ENCODE data around the gene IFRD2.
A peak's percentile ranks its signal among the peaks of the same experiment; 100 is the strongest.
"Not testable (repeated sequence)": the region's sequence is repeated elsewhere in the genome, so short reads cannot be mapped to it uniquely, and the experiment has no call there.

Gene IFRD2

DNA sequence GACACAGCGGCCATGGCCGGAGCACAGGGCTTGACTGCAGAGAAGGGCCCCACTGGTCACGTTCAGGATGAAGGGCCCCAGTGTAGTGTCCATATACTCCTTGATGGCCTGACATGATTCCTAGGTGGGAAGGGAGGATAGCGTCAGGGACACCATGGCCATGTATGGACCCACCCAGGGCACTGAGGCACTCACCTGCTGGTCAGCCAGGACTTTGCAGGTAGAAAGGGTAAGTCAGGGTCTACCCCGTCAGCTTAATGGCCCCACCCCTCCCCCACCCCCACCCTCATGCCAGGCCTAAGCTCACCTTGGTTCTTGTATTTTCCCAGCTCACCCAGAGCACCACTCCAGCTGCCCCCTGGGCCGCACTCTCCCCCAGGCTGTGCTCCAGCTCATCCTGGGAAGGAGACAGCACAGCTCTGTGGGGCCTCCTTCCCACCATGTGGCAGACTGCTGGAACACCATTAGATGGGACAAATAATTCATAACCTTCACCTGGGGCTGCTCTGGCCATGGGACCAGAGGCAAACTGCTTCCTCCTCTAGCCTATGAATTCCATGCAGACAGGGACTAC, 8.5 kb upstream of the IFRD2 start:
- DNase-seq: no peak

DNA sequence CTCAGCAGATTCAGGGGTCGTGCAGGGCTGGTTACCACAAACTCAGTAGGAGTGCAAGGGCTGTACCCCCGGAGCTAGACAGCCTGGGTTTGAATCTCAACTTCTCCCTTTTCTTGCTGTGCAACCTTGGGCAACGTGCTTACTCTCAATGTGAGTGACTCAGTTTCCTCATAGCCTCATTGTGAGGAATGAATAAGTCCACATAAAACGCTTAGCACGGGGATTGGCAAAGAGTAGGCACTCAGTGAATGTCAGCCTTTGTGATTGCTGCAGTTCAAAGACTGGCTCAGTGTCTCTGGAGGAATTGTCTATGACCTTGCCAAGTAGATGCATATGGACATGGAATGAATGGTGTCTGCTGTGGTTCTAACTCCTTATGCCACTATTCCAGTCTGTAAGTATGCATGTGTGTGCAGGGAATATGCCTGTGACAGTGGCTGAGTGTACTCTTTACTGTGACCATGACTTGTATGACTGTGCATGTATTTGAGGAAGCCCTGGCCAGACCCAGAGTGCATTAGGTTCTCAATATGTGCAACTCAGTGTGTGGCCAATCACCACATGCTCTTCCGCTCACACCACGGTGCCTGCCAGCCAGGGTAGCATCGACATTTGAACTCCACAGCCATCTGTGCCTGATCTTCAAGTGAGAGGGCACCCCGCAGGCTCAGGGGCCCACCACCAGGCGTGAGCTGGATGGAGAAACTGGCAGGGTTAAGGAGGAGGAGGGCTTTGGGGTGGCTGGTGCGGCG, 7.9 kb upstream of the IFRD2 start:
- DNase-seq: peak; percentile 61

DNA sequence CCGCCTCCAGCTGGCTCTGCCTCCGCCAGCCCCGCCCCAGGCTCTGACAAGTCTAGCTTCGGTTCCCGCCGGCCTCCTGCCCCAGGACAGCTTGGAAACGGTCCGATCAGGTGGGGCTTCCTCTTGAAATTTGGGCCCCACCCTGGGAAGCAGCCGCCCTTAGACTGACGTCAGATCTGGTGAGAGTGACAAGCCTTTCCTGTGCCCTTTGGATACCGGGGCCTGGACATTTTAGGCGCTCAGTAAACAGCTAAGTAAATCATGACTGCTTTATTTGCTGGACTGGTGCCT, 7.4 kb upstream of the IFRD2 start:
- DNase-seq: no peak

DNA sequence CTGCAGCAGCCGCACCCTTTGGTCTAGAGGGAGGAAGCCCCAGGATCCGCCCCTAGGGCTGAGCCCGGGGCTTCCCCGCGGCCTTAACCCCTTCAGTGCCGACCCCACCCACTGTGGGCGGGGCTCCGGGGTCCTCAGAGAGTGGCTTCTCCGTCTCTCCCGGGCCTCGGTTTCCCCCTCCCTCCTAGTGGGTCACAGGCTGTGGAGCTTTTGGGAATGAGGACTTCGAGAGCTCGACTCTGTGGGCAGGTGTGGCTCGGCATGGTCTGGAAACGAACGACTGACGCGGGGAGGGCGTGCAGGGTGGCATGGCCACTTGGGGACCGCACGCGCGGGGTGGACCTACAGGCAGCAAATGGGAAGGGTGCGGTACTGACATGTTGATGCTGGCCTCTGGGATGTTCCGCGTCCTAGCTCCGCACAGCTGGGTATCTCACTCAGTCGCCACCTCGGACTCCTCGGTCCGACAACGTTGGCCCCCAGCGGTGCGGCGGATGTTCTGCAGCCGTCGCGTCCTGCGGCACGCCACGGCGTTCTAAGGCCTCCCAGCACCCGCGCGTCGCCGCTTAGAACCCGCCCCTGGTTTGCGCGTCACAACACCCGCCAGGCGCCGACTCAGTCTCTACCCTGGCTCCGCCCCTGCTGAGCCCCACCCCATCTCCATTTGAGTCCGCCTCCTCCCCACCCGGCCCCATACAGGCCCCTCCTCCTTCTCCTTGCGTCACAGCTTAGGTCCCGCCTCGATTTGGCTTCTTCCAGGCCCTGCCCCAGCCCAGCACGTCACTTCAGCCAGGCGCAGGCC, 6.8 kb upstream of the IFRD2 start, which contains the start of the genes HYAL3 and NAA80:
Gene HYAL3 (minus strand): TSS at position 570 of the 802 bp plus-strand sequence. CDS start 3,803 bp downstream, outside the sequence.
Gene NAA80 (minus strand): TSS at position 570 of the 802 bp plus-strand sequence. CDS start 1,942 bp downstream, outside the sequence.
- DNase-seq: peak; percentile 99

DNA sequence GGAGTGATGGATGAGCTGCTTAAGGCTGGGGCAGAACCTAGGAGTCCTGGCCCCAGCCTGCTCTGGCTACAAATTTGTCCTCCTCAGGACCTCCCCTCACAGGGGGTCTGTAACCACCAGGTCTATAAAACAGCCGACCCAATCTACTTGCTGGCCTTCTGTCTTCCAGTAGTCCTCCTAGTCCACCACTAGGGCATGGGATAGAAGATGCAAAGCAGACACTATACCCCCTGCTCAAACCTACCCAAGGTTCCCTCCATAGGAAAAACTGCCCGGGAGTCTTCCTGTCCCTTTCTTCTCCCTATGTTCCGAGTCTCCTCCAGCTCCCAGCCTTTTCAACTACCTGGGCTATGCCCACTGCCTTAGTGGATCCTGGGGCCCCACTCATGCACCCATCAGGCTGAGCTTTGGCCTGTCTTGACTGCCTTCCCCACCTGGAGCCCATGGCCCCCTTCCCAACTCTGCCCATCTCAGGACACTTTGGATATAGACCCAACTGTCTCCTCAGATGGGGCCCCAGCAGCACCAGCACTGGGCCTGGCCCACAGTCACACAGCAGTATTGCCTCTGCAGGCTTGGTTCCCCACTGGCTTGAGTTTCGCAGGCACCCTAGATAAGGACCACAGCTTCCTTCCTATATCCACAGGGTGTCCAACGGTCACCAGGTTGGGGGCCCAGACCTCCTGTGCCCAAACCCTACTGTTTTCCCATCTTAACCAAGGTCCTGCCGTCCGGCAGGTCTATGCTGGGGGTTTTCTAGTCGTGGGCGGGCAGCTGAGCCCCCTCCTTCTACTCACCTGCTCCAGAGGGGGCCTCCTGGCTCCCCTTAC, 5.9 kb upstream of the IFRD2 start:
- DNase-seq: peak; percentile 66

DNA sequence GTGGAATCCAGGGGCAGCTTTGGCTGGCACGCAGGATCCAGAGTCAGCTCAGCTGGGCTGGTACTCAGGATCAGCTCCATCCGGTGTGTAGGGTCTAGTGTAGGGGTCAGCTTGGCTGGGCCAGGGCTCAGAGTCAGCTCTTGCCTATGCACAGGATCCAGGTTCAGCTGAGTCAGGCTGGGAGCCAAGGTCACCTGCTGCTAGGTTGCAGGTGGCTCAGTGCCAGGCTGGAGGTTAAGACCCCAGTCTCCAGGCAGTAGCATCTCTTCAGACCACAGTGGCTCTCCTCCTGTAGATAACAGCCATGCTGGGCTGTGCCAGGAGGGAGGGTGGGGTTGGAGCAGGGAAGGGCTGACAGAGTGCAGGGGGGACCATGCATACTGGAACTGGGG, 5.2 kb upstream of the IFRD2 start:
- DNase-seq: peak; percentile 61

DNA sequence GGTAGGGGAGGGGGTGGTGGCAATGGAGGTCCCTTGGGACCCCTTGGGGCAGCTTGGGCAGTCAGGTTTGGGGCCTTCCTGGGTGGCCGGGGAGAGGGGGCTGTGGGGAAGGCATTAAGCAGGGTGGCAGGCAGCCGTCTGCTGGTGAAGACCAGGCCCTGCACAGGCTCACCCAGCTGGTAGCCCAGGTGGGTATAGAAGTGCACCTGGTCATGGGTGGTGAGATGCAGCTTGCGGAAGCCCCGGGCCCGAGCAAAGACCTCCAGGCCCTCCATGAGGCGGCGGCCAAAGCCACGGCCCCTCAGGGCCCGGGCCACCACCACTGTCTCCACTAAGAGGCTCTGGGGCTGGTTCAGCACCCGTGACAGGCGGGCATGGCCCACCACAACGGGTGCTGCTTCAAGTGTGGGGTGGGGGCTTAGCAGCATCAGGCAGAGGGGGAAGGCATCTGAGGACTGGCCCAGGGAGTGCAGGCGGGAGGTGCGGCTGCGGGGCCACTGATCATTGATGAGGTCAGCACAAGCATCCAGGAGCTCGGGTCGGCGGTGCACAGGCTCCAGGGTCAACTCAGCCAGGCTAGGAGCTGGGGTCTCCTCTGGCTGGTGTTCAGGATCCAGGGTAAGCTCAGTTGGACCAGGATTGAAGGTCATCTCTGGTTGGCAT, 4.6 kb upstream of the IFRD2 start:
- DNase-seq: peak; percentile 62

DNA sequence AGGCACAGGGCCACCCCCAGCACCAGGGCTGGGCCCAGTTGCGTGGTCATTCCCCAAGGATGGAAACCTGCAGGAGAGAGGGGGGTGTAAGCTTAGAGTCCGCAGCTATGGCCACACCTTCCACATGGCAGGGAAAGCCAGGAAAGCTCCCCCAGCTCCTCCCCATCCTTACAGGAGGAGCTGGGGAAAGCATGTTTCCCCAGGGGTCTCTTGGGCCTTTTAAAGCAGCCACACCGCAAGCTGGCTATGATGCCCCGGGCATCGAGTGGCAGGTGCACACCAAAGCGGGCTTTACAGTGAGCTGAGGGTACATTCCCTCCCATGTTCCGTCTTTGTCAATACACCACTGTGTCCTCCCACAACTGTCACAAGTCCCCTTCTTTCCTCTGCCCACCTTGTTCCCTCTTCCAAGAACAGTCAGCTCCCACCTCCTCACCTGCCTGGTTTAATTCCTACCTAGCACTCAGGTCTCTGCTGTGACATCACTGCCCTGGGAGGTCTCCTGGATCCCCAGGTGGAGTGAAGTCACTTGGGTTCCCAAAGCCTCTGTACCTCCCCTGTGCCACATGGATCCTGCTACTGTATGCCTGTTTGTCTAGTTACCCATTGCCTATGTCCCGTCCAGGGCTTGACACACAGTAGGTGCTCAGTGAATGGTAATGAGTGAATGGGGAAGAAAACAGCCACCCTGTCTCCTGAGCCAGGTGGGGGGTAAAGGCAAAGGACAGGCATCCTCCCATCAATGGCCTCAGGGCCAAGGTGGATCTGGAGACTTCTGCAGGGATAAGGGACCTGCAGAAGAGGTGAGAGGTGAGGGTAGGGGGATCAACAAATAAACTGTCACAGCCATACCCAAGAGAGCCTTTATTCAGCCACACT, 3.6 kb upstream of the IFRD2 start:
- DNase-seq: no peak

DNA sequence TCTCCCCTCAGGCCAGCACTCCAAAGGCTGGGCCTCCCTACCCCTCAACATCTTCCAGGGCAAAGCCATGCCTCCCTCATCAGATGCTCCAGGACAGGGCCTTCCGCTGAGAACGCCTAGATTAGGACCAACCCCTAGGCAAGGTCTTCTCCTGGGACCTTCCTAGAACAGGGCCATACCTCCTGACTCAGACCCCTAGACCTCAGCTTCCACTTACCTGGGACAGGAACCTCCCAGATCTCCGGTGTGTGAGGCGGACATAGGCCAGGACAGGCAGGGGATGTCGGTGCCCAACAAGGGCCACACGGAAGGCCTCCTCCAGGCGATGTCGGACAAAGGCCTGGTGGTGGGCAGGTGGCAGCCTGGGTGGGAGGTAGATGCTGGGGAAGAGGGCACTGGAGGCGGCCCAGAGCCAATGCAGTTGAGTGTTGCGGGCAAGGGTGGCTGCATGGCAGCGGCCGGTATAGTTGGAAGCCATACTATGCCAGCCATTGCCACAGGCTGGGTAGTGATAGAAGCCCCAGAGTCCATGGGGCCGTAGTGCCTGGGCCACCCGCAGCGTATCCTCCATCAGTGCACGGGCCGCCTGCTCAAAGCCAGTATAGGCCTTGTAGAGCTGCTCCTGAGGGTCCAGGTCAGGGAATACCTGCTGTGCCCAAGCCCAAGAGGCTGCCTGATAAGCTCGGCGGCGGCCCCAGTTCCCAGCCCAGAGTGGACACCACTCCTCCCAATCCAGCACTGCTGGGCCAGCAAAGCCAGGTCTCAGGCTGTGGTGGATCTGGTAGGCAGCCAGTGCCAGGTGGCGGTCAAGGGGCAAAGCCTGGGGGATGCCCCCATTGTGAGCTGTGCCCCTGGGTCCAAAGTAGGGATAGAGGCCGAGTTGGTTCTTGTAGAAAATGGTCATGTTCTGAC, 2.5 kb upstream of the IFRD2 start:
- peak; percentile 60 for DNase-seq

DNA sequence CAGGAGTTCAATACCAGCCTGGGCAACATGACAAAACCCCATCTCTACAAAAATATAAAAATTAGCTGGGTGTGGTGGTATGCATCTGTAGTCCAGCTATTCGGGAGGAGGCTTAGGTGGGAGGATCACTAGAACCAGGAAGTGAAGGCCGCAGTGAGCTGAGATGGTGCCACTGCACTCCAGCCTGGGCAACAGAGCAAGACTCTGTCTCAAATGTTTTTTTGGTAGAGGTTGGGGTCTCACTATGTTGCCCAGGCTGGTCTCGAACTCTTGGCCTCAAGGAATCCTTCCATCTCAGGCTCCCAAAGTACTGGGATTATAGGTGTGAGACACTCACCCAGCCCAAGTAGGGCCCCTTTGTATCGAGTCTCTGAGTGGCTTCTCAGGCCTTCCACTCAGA, 1.9 kb upstream of the IFRD2 start:
- DNase-seq: no peak

DNA sequence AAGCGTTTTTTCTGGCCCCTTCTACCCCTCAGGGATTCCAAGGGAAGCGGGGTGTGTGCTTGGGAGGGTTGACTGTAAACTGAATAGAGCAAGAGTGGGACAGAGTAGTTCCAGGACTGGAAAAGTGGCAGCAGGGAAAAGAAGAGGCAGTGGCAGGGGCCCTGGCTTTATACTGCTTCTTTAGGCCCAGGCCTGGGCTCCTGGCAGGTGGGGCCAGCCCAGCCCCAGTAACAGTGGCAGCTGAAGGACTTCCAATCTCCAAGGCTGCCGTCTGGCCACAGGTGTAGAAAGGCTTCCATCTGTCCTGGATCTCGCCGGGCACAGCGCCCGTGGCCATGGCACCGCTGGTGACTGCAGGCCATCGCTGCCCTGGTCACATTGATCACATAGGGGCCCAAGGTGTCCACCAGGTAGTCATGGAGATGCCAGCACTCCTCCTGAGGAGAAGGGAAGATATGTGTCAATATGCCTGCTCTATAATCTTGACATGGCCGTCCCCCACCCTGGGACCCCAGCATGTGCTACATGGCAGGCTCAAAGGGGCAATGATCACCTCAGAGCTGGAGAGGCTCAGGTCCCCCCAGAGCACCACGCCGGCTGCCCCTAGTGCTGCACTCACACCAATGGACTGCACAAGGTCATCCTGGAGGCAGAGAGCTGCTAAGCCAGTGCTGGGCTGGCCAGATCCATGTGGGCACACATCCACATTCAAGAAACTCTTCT, 1.0 kb upstream of the IFRD2 start:
- peak; percentile 62 for DNase-seq

DNA sequence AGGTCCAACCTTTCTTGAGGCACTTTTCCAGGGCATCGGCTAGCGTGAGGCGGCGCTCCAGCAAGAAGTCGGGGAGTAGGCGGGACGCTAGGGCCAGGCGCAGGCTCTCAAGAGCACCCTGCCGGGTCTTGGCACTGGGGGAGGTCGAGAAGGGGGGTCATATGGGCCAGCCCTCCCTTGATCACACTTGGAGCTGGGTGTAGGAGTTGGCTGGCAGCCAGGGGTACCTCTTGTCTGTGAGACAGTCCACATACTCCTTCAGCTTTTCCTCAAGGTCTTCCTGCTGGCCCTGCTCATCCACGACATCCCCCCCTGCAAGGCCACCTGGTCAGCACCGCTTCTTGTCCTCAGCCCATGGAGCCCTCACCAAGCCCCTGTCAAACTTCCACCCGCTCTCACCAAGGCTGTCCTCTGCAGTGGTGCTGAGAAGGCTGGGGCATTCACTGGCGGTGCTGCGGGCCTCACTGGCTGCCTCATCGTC, 2.0 kb downstream of the IFRD2 start:
- DNase-seq: peak; percentile 62

DNA sequence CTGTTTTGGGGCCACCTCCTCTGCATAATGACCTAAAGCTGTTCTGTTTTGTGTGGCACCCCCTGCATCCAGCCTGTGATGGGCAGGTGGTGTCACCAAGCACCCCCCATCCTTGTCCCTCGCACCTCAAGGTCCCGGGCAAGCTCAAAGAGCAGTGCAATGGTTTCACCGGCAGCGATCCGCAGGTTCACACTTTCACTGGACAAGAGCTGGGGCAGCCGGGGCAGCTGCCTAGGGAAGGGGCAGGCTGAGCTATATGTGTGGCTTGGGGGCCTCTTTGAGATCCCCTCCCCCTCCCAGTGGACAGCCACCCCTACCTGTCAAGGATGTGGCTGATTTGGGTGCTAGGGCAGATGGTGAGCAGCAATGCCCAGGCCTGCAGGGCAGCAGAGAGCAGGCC, 3.1 kb downstream of the IFRD2 start:
- no peak for DNase-seq

DNA sequence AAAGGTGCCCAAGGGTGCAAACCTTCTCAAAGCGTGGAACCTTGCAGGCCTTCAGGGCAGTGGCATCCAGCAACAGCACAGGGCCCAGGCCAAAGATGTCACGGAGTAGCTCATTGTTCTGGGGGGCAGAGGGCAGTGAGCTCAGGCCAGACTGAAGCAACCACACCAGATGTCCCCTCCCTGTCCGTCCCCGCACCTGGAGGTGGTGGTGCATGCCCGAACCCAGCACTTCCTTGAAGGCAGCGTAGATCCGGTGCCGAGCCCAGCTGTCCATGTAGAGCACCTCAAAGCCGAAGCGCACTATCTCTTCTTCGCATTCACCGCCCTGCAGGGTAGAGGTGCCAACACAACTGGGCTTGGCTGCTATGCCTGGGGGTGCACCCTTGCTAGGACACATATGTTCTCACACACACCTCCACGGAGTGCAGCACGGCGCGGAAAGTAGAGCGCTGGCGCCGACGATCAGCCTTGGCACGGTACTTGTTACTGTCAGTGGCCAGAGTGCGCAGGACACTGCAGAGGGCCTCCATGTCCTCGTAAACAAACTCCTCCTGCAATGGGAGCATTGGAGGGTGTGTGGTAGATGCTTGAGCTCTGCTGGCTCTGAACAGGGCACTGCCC, 3.7 kb downstream of the IFRD2 start:
- DNase-seq: peak; percentile 60

DNA sequence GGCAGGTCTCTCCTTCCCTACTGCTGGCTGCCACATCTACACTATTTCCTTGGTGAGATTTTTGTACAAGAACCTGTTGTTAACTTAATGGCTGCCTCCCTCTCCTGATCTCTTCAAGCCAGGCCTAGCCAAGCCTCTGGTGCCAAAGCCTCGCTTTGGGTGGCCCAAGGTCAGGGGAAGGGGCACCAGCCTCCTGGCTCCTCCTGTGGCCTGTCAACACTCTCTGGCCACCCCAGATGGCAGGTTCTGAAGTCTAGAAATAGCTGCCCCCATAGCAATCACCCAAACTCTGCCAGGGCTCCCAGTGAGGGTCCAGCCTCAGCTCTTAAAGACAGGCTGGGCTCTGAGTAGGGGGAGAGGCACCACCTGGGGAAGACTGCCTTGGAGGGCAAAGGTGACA, 5.0 kb downstream of the IFRD2 start:
- peak; percentile 57 for DNase-seq

DNA sequence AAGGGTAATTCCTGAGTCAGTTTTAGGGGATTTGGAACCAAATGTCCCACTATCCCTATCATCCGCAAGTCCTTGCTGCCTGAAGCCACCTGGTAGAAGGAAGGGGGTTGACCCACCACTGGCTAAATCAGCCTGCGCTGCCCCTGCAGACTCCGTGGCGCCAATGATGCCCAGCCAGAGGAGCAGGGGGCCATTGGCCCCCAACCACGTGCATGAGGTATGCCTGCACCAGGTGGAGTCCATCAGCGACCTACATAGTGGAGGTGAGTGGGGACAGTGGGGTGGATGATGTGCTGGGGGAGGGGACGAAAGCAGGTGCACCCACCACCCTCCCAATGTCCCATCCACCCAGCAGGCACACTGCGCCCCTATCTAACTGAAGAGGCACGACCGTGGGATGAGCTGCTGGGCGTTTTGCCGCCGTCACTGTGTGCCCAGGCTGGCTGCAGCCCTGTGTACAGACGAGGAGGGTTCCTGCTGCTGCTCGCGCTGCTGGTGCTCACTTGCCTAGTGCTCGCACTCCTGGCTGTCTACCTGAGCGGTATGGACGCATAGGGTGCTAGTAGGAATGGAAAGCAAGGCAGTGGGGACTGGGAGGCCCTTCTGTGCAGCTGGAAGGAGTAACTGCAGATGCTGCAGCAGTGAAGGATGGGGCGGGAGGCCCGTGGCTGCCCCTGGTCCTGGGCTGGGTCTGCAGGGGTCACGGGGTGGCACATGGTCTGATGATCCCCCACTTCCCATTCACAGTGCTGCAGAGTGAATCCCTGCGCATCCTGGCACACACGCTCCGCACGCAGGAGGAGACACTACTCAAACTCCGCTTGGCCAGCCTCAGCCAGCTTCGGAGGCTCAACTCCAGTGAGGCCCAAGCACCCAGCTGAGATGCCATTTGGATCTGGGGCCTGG, 5.7 kb downstream of the IFRD2 start:
- DNase-seq: peak; percentile 60

DNA sequence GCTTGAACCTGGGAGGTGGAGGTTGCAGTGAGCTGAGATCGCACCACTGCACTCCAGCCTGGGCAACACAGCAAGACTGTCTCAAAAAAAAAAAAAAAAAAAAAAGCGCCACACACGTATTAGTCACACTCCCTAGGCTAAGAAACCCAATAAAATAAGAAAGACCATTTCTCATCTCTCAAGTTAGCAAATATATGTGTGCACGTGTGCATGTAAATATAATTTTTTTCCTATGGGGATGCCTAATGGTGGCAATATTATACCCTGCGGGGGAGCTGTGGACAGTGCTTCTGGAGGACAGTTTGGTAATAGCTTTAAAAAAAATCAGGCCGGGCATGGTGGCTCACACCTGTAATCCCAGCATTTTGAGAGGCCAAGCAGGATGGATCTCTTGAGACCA, 8.1 kb downstream of the IFRD2 start:
- not testable (repeated sequence) for DNase-seq
